Panc1 (cell line): Measurements from ENCODE around the gene QRFP. TPM values are rescaled to one million over a fixed set of nuclear protein-coding genes. Genes with fewer than 3 reads are reported as not detected.
A peak's percentile ranks its signal among the peaks of the same experiment; 100 is the strongest.
"Not testable (repeated sequence)": the region's sequence is repeated elsewhere in the genome, so short reads cannot be mapped to it uniquely, and the experiment has no call there.

ENCODE experiments used
- ATAC-seq: fragments of 200-7000 bp; cut with Tn5 transposase; 2 replicates; pipeline ENCODE4 v1.9.1; 2020; ENCODE audit warnings: mild to moderate bottlenecking, moderate library complexity
- BruUV-seq: library from RNA; stranded (reverse); fragments of 400-500 nt; replicated peaks from 2 replicates; lab custom pipeline; 2021; lab: Mats Ljungman, UMichigan
- CTCF ChIA-PET: fragments of 300-600 bp; sonication (Branson Sonifier 250); formaldehyde crosslinking; loops from one replicate; lab custom pipeline; 2022; ENCODE audit warnings: antibody characterized with exemption; lab: Charles Lee
- POLR2A ChIA-PET: fragments of 300-600 bp; sonication (Branson Sonifier 250); formaldehyde crosslinking; loops from one replicate; lab custom pipeline; 2022; ENCODE audit warnings: antibody characterized with exemption; lab: Charles Lee
- DNase-seq: peaks from one replicate; pipeline ENCODE4 v3.0.0-alpha.2; 2010; ENCODE audit warnings: low read depth, low spot score
- H3K27ac ChIP-seq: 2 replicates; pipeline ENCODE4 v1.5.1; 2011; ENCODE audit warnings: mild to moderate bottlenecking, low read length, inconsistent platforms
- H3K27me3 ChIP-seq: fragments of 200-500 bp; sonication (Bioruptor generic); 2 replicates; pipeline ENCODE4 v1.6.0; 2014; ENCODE audit warnings: low read length, inconsistent platforms; ENCODE audit not compliant: control insufficient read depth, insufficient read depth
- H3K36me3 ChIP-seq: fragments of 200-500 bp; sonication (Bioruptor generic); 2 replicates; pipeline ENCODE4 v1.5.1; 2014; ENCODE audit warnings: inconsistent platforms, mild to moderate bottlenecking, low read length, moderate library complexity; ENCODE audit not compliant: control insufficient read depth, insufficient read depth
- H3K4me1 ChIP-seq: 2 replicates; pipeline ENCODE4 v1.5.1; 2011; ENCODE audit warnings: inconsistent platforms, mild to moderate bottlenecking, low read length, moderate library complexity; ENCODE audit not compliant: control insufficient read depth, insufficient read depth
- H3K4me3 ChIP-seq, 2 experiments: 2 replicates each; pipeline ENCODE4 v1.5.1; 2011 to 2012; ENCODE audit warnings: low read depth in 2 of 2, low read length in 2 of 2, mild to moderate bottlenecking in 2 of 2, inconsistent platforms in 1 of 2, moderate library complexity in 1 of 2
- H3K9me3 ChIP-seq: fragments of 200-500 bp; sonication (Bioruptor generic); 2 replicates; pipeline ENCODE4 v1.5.1; 2014; ENCODE audit warnings: low read depth, mild to moderate bottlenecking, inconsistent platforms, low read length, moderate library complexity; ENCODE audit not compliant: control insufficient read depth, insufficient read depth
- POLR2AphosphoS5 ChIP-seq: IDR thresholded peaks from 2 replicates; pipeline ENCODE4 v1.6.1; 2012; ENCODE audit warnings: mild to moderate bottlenecking, low read depth, low read length, moderate library complexity
- SIN3A ChIP-seq: IDR thresholded peaks from 2 replicates; pipeline ENCODE4 v1.6.1; 2012; ENCODE audit warnings: low read depth, mild to moderate bottlenecking, low read length, moderate library complexity, borderline replicate concordance; ENCODE audit not compliant: insufficient read depth
- TCF7L2 ChIP-seq: IDR thresholded peaks from 2 replicates; pipeline ENCODE4 v1.6.1; 2011; ENCODE audit warnings: mild to moderate bottlenecking, low read depth, low read length, inconsistent platforms
- in situ Hi-C: cut with HindIII; loops from 2 replicates; pipeline ENCODE4 v1.10.0; 2016; ENCODE audit warnings: low sequenced_read_pairs, low pct_unique_long_range_greater_than_20kb
- intact Hi-C: fragments of 100-400 bp; cut with micrococcal nuclease; formaldehyde crosslinking; loops from one replicate; pipeline ENCODE4 v1.10.0; 2022; ENCODE audit not compliant: unreplicated experiment
- total RNA-seq: library from RNA; stranded (reverse); gene quantifications from one replicate; pipeline ENCODE4 v1.2.1, GENCODE V29; 2021; ENCODE audit not compliant: unreplicated experiment
- TF ChIP-seq, protein P1 (sequence below): fragments of 450-650 bp; IDR thresholded peaks from 2 replicates; pipeline ENCODE4 v1.5.1; 2017; ENCODE audit warnings: mild to moderate bottlenecking
- TF ChIP-seq, protein P2 (sequence below), 2 experiments: IDR thresholded peaks; 2 replicates each; pipeline ENCODE4 v1.6.1; 2011 to 2012; ENCODE audit warnings: low read depth in 2 of 2, control low read depth in 1 of 2, low read length in 1 of 2, mild to moderate bottlenecking in 1 of 2, moderate library complexity in 1 of 2; ENCODE audit not compliant: insufficient read depth in 1 of 2

QRFP gene
- total RNA-seq, 1 experiment from 2014 or later = not detected

DNA sequence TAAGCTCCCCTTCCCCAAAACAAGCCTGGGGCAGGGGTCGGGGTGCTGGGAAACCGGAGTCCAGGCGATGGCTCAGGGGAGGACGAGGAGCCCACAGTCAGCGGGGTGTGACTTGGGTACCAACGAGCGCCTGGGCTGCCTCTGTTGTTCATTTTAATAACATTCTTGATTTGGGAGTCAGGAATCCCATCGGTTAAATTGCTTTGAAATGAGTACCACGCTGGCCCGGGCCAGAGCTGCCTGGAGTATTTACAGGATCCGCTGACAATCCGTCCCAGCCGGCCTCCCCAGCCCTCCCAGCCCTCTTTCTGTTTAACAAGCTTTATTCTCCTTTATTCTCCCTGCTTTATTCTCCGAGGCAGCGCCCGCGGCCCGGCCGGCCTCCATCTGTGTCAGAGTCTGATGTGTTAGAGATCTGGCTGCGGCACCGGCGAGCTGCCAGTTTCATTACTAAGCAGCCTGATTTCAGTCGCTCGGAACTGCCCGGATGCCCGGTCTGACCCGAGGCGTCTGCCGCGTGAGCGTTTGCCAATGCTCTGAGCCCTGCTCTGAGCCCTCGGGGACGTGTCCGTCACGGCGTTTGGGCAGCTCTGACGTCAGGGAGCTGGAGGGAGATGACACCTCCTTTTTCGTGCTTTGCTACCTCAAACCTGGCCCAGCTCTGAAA is 16.5 kb upstream of the QRFP start:
- H3K4me1 ChIP-seq = 0 out of 2 replicates have a peak, but pooled peaks cover 4% of the 10 kb centered on the region
- in situ Hi-C loops = no loop called here
- POLR2A ChIA-PET = no interaction called here
- no peak overlapping the region for H3K27ac ChIP-seq
- H3K4me3 ChIP-seq = peak overlapping the region in 1 of 2 experiments; percentile 32; a peak in 2 of 4 replicates
- H3K27me3 ChIP-seq = no peaks in the 10 kb centered on the region
- H3K36me3 ChIP-seq = no peaks in the 10 kb centered on the region
- CTCF ChIA-PET = interaction anchor here (0.7 kb wide), 1 partner anchor 115 kb away, joined by 3 read pairs; no protein-coding TSS in a partner anchor
- TF ChIP-seq, protein P1, sequence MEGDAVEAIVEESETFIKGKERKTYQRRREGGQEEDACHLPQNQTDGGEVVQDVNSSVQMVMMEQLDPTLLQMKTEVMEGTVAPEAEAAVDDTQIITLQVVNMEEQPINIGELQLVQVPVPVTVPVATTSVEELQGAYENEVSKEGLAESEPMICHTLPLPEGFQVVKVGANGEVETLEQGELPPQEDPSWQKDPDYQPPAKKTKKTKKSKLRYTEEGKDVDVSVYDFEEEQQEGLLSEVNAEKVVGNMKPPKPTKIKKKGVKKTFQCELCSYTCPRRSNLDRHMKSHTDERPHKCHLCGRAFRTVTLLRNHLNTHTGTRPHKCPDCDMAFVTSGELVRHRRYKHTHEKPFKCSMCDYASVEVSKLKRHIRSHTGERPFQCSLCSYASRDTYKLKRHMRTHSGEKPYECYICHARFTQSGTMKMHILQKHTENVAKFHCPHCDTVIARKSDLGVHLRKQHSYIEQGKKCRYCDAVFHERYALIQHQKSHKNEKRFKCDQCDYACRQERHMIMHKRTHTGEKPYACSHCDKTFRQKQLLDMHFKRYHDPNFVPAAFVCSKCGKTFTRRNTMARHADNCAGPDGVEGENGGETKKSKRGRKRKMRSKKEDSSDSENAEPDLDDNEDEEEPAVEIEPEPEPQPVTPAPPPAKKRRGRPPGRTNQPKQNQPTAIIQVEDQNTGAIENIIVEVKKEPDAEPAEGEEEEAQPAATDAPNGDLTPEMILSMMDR = no peak
- TF ChIP-seq, protein P2, sequence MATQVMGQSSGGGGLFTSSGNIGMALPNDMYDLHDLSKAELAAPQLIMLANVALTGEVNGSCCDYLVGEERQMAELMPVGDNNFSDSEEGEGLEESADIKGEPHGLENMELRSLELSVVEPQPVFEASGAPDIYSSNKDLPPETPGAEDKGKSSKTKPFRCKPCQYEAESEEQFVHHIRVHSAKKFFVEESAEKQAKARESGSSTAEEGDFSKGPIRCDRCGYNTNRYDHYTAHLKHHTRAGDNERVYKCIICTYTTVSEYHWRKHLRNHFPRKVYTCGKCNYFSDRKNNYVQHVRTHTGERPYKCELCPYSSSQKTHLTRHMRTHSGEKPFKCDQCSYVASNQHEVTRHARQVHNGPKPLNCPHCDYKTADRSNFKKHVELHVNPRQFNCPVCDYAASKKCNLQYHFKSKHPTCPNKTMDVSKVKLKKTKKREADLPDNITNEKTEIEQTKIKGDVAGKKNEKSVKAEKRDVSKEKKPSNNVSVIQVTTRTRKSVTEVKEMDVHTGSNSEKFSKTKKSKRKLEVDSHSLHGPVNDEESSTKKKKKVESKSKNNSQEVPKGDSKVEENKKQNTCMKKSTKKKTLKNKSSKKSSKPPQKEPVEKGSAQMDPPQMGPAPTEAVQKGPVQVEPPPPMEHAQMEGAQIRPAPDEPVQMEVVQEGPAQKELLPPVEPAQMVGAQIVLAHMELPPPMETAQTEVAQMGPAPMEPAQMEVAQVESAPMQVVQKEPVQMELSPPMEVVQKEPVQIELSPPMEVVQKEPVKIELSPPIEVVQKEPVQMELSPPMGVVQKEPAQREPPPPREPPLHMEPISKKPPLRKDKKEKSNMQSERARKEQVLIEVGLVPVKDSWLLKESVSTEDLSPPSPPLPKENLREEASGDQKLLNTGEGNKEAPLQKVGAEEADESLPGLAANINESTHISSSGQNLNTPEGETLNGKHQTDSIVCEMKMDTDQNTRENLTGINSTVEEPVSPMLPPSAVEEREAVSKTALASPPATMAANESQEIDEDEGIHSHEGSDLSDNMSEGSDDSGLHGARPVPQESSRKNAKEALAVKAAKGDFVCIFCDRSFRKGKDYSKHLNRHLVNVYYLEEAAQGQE (IDR thresholded peaks at IDR 0.05; ENCODE audit: insufficient read depth in 1 of 2, low read depth in 2 of 2, low read length in 1 of 2) = no peak
- no peak for TF ChIP-seq TCF7L2
- TF ChIP-seq POLR2AphosphoS5 = no peak
- no peak for TF ChIP-seq SIN3A
- intact Hi-C loops = no loop called here
- H3K9me3 ChIP-seq = no peaks in the 10 kb centered on the region
- no peak for DNase-seq
- BruUV-seq = no TSS peak
- ATAC-seq = peak; percentile 81

DNA sequence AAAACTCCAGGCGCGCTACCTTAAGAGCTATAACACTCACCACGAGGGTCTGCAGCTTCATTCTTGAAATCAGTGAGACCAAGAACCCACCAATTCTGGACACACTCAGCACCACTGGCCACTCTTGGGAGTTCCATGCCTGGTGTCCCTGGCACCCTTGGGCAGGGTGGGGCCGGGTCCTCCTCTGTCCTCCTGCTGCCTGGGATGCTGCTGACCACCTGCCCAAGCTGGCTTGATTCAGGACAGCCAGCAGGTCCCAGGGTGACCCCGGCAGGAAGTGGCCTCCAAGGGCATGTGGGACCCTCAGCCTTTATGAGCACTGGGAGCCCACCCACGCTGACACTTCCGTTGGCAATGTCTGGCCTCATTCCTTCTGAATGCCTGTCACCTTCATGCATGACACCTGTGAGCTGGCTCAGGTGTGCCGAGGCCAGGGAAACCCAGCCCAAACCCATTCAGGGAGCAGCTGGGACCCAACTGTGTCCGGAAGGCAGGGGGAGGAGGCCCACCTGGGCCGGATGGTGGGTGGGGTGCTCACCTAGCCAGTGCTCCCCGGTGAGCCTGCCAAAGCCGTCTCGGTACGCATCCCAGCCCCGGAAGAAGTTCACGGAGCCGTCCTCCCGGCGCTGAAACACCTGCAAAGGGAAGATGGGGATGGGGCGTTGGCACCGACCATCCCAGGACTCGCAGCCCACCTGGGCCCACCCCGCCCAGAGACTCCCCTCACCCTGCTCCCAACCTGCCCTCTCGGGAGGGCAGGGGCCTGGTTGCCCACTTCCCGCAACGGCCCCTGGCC is 14.8 kb upstream of the QRFP start:
- in situ Hi-C loops (no loop called here), intact Hi-C loops (no loop called here)
- no peak overlapping the region for H3K27ac ChIP-seq
- TF ChIP-seq SIN3A = no peak
- TF ChIP-seq, protein P1 = no peak
- no peak for TF ChIP-seq TCF7L2
- TF ChIP-seq, protein P2 (IDR thresholded peaks at IDR 0.05; ENCODE audit: insufficient read depth in 1 of 2, low read depth in 2 of 2, low read length in 1 of 2) = no peak
- no peak for TF ChIP-seq POLR2AphosphoS5
- H3K36me3 ChIP-seq = no peaks in the 10 kb centered on the region
- no peaks in the 10 kb centered on the region for H3K27me3 ChIP-seq
- H3K4me1 ChIP-seq = 0 out of 2 replicates have a peak, but pooled peaks cover 4% of the 10 kb centered on the region
- DNase-seq (no peak), ATAC-seq (no peak)
- POLR2A ChIA-PET = no interaction called here
- no peaks in the 10 kb centered on the region for H3K9me3 ChIP-seq
- no peak overlapping the region for H3K4me3 ChIP-seq
- CTCF ChIA-PET = interaction anchor here (0.6 kb wide), 1 partner anchor 17 kb away, joined by 5 read pairs; no protein-coding TSS in a partner anchor
- BruUV-seq = no TSS peak

DNA sequence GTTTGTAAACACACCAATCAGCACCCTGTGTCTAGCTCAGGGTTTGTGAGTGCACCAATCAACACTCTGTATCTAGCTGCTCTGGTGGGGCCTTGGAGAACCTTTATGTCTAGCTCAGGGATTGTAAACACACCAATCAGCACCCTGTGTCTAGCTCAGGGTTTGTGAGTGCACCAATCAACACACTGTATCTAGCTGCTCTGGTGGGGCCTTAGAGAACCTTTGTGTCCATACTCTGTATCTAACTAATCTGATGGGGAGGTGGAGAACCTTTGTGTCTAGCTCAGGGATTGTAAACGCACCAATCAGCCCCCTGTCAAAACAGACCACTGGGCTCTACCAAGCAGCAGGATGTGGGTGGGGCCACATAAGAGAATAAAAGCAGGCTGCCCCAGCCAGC is 14.1 kb upstream of the QRFP start:
- H3K36me3 ChIP-seq, BruUV-seq, H3K9me3 ChIP-seq, intact Hi-C loops, H3K27me3 ChIP-seq, H3K4me1 ChIP-seq, H3K27ac ChIP-seq, ATAC-seq, H3K4me3 ChIP-seq, DNase-seq, POLR2A ChIA-PET, in situ Hi-C loops: not testable (repeated sequence)
- CTCF ChIA-PET = interaction anchor here (0.6 kb wide), 1 partner anchor 18 kb away, joined by 5 read pairs; no protein-coding TSS in a partner anchor
